K562 (cell line): ENCODE data around the gene DYNC2H1. TPM values are rescaled to one million over a fixed set of nuclear protein-coding genes. Genes with fewer than 3 reads are reported as not detected.

ENCODE experiments used
- ATAC-seq: fragments of 200-7000 bp; cut with Tn5 transposase; 3 replicates; pipeline ENCODE4 v1.9.1; 2020; ENCODE audit warnings: moderate library complexity
- BruUV-seq: library from RNA; stranded (reverse); fragments of 400-500 nt; replicated peaks from 2 replicates; lab custom pipeline; 2021; lab: Mats Ljungman, UMichigan
- CTCF ChIA-PET: fragments of 300-600 bp; formaldehyde crosslinking; extraction: SDS; loops from one replicate; lab custom pipeline; 2021; ENCODE audit warnings: low intra/inter-chr PET ratio; lab: Yijun Ruan, JAX
- POLR2A ChIA-PET: fragments of 300-600, 350-650 bp; sonication (Branson Sonifier 250); formaldehyde crosslinking; extraction: SDS; loops from one replicate; lab custom pipeline; 2021; ENCODE audit warnings: antibody characterized with exemption, inconsistent platforms; lab: Yijun Ruan, JAX
- DNase-seq, 4 experiments: peaks; one replicate each; pipeline versions ENCODE4 v3.0.0 to v3.0.0-alpha.2; 2011 to 2018; ENCODE audit warnings: low spot score in 3 of 4, mixed read lengths in 3 of 4; ENCODE audit errors: extremely low read depth in 1 of 4
- FAIRE-seq: peaks from 2 replicates; lab custom pipeline; 2011; peaks lifted over from hg19 to GRCh38; lab: Jason Lieb, UNC
- H2AFZ ChIP-seq: 2 replicates; pipeline ENCODE4 v1.6.0; 2011; ENCODE audit warnings: low read depth, low read length, control low read depth, inconsistent platforms
- H3K27ac ChIP-seq: fragments of 200-600 bp; 3 replicates; pipeline ENCODE4 v1.8.0; 2011; ENCODE audit warnings: low read depth, mild to moderate bottlenecking, control low read depth, inconsistent platforms, low read length, moderate library complexity, mixed read lengths; ENCODE audit errors: extremely low read depth
- H3K27me3 ChIP-seq, 2 experiments: fragments of 300-600 bp in 1 of 2; 2 replicates in 1 of 2; 3 replicates in 1 of 2; pipeline versions ENCODE4 v1.6.0 to v1.8.0; 2011; ENCODE audit warnings: inconsistent platforms in 2 of 2, low read length in 2 of 2, mild to moderate bottlenecking in 1 of 2, mixed read lengths in 1 of 2, moderate library complexity in 1 of 2; ENCODE audit not compliant: control insufficient read depth in 2 of 2, insufficient read depth in 2 of 2
- H3K36me3 ChIP-seq: fragments of 300-600 bp; 3 replicates; pipeline ENCODE4 v1.8.0; 2011; ENCODE audit warnings: mild to moderate bottlenecking, low read length, inconsistent platforms; ENCODE audit not compliant: control insufficient read depth, insufficient read depth
- H3K4me1 ChIP-seq, 2 experiments: fragments of 200-600 bp in 1 of 2; replicated peaks in 1 of 2; 2 replicates in 1 of 2; 3 replicates in 1 of 2; pipeline versions ENCODE4 v1.5.1 to v1.8.0; 2011; ENCODE audit warnings: inconsistent platforms in 2 of 2, low read length in 2 of 2, mild to moderate bottlenecking in 1 of 2, mixed read lengths in 1 of 2, moderate library complexity in 1 of 2; ENCODE audit not compliant: control insufficient read depth in 2 of 2, insufficient read depth in 2 of 2
- H3K4me2 ChIP-seq: 2 replicates; pipeline ENCODE4 v1.6.1; 2011; ENCODE audit warnings: low read length, control low read depth, inconsistent platforms, mixed read lengths; ENCODE audit not compliant: insufficient read depth
- H3K4me3 ChIP-seq: fragments of 200-600 bp; sonication (generic), shearing (Covaris generic); 2 replicates; pipeline ENCODE4 v1.5.1; 2016; ENCODE audit warnings: control low read depth, inconsistent platforms
- H3K79me2 ChIP-seq: fragments of 200-600 bp; 3 replicates; pipeline ENCODE4 v1.8.0; 2011; ENCODE audit warnings: low read length, inconsistent platforms; ENCODE audit not compliant: control insufficient read depth, insufficient read depth
- H3K9ac ChIP-seq, 2 experiments: 2 replicates each; pipeline versions ENCODE4 v1.6.0 to v1.6.1; 2011; ENCODE audit warnings: low read depth in 2 of 2, low read length in 2 of 2, control low read depth in 1 of 2, inconsistent platforms in 1 of 2, mild to moderate bottlenecking in 1 of 2, mixed read lengths in 1 of 2; ENCODE audit not compliant: insufficient read depth in 1 of 2
- H3K9me1 ChIP-seq: one replicate; pipeline ENCODE4 v1.6.0; 2011; ENCODE audit warnings: inconsistent platforms, mild to moderate bottlenecking, low read length, moderate library complexity; ENCODE audit not compliant: control insufficient read depth, insufficient read depth
- H3K9me3 ChIP-seq: replicated peaks from 2 replicates; pipeline ENCODE4 v1.5.1; 2011; ENCODE audit warnings: low read depth, low read length, inconsistent platforms; ENCODE audit not compliant: control insufficient read depth, insufficient read depth
- H4K20me1 ChIP-seq: replicated peaks from 2 replicates; pipeline ENCODE4 v1.6.1; 2011; ENCODE audit warnings: low read length, inconsistent platforms, mixed read lengths; ENCODE audit not compliant: control insufficient read depth, insufficient read depth
- ATF7 ChIP-seq: fragments of 450-650 bp; IDR thresholded peaks from 2 replicates; pipeline ENCODE4 v1.7.1; 2014; ENCODE audit warnings: mild to moderate bottlenecking, moderate library complexity
- BRF1 ChIP-seq: IDR thresholded peaks from 3 replicates; pipeline ENCODE4 v1.6.1; 2011; ENCODE audit warnings: borderline replicate concordance, mild to moderate bottlenecking; ENCODE audit not compliant: insufficient read length; ENCODE audit errors: extremely low read depth
- DIDO1 ChIP-seq: fragments of 450-650 bp; IDR thresholded peaks from 2 replicates; pipeline ENCODE4 v1.6.1; 2016; ENCODE audit warnings: low read depth, missing biosample characterization, missing genetic modification characterization
- NFXL1 ChIP-seq: fragments of 450-650 bp; formaldehyde crosslinking; IDR thresholded peaks from 2 replicates; pipeline ENCODE4 v1.4.0; 2021; ENCODE audit warnings: mild to moderate bottlenecking
- PHB2 ChIP-seq: fragments of 450-650 bp; IDR thresholded peaks from 2 replicates; pipeline ENCODE4 v1.6.1; 2017; ENCODE audit warnings: low read depth
- SPI1 ChIP-seq: IDR thresholded peaks from 2 replicates; pipeline ENCODE4 v1.6.1; 2011; ENCODE audit warnings: low read depth, low read length, control low read depth, borderline replicate concordance
- ZMIZ1 ChIP-seq, 2 experiments: fragments of 150-350 bp in 1 of 2; IDR thresholded peaks; 2 replicates each; pipeline ENCODE4 v1.6.1; 2012 to 2016; ENCODE audit warnings: low read depth in 2 of 2, low read length in 2 of 2, mild to moderate bottlenecking in 1 of 2, moderate library complexity in 1 of 2
- ZNF586 ChIP-seq: fragments of 450-650 bp; formaldehyde crosslinking; conservative IDR thresholded peaks from 2 replicates; pipeline ENCODE4 v1.4.0; 2020; ENCODE audit warnings: mild to moderate bottlenecking, moderate library complexity
- ZSCAN29 ChIP-seq: fragments of 450-650 bp; IDR thresholded peaks from 2 replicates; pipeline ENCODE4 v1.6.1; 2017
- WGBS: fragments of 100-300 bp; shearing (Covaris generic); methylation state at CpG from one replicate; pipeline ENCODE4 v1.1.6; 2016; ENCODE audit warnings: low coverage, mixed read lengths; ENCODE audit not compliant: insufficient coverage; ENCODE audit errors: missing lambda C conversion rate; 5-methylcytosine and 5-hydroxymethylcytosine counted together
- in situ Hi-C: fragments of 300-500 bp; cut with MboI; formaldehyde crosslinking; loops from 4 replicates; pipeline ENCODE4 v1.15.0; 2018; ENCODE audit warnings: inconsistent platforms, mixed read lengths
- intact Hi-C: fragments of 100-400 bp; cut with micrococcal nuclease; formaldehyde crosslinking; loops from 2 replicates; pipeline ENCODE4 v1.14.2; 2022
- polyA plus RNA-seq, 8 experiments: library from polyadenylated mRNA; depleted of rRNA in 4 of 8; stranded (reverse) in 5 of 8; unstranded in 3 of 8; fragments of >200 nt; fragmentation: Nextera tagmentation in 2 of 8; fragmentation: Illumina TruSeq in 1 of 8; extraction: Ambion mirVana in 2 of 8; extraction: Trizol in 1 of 8; gene quantifications; 2 replicates each; pipeline versions ENCODE4 v1.2.1 to v1.2.3, GENCODE V29; 2011 to 2014; ENCODE audit warnings: inconsistent platforms in 1 of 8, missing spikeins in 1 of 8
- total RNA-seq, 7 experiments: library from RNA; depleted of rRNA in 6 of 7; stranded (reverse); fragments of >200 nt in 6 of 7; fragmentation: Illumina TruSeq in 2 of 7; extraction: Trizol in 2 of 7; gene quantifications; 2 replicates each; pipeline versions ENCODE4 v1.2.1 to v1.2.3, GENCODE V29; 2011 to 2021; ENCODE audit warnings: low replicate concordance in 1 of 7

The DYNC2H1 gene
- total and polyA plus RNA-seq, 9 of the 15 experiments (the other 6 are each of a cell fraction or from before 2014, with no cell fraction given), result 0.08 to 0.64 (median 0.20) TPM

GRCh38 chr11:103450241-103450640 lies 341.0 kb downstream of the DYNC2H1 start (continued):
- TF ChIP-seq SPI1 (no peak), ZSCAN29 (no peak), ZMIZ1 (IDR thresholded peaks at IDR 0.05; ENCODE audit: low read depth in 2 of 2, low read length in 2 of 2) (no peak), NFXL1 (no peak), DIDO1 (tag) (no peak), BRF1 (no peak), ZNF586 (CRISPR knock-in tag) (no peak)

DNA sequence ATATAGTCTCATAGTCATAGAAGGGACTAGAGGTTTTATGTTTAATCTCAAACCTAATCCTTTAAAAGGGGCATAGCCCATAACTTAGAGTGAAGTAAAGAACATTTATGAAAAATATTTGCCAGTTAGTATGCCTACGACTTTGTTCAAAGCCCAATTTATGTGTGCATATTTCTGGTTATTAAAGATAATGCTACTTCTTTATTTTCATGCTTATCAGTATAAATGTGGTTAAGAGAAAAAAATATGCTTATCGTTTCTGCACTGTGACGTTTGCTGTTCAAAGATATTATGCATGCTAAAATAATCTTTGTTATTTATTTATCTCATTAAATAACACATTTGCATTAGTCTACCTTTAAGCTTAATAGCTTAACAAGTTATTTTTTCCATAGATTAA lies 343.9 kb downstream of the DYNC2H1 start:
- FAIRE-seq (no peak), ATAC-seq (no peak)
- Histone ChIP-seq H3K36me3 (no peaks in the 10 kb centered on the region), H3K4me2 (no peak overlapping the region), H3K4me3 (no peak overlapping the region), H2AFZ (no peak overlapping the region), H3K4me1 (no peaks in the 10 kb centered on the region), H3K9me3 (no peaks in the 10 kb centered on the region)
- intact Hi-C loops, result no loop called here
- BruUV-seq, result no TSS peak
- no peak for TF ChIP-seq ATF7
- no peak for TF ChIP-seq PHB2
- TF ChIP-seq, all 486 proteins: peak for 0
- Histone ChIP-seq H3K9me1 (no peaks in the 10 kb centered on the region), H3K27me3 (no peaks in the 10 kb centered on the region), H3K27ac (no peak overlapping the region), H3K79me2 (no peaks in the 10 kb centered on the region), H4K20me1 (no peaks in the 10 kb centered on the region), H3K9ac (no peak overlapping the region)
- ChIA-PET CTCF (no interaction called here), POLR2A (no interaction called here)
- DNase-seq, result no peak
- in situ Hi-C loops, result no loop called here
- WGBS, result 0% methylated on average over 3 of the region's 3 CpGs
